ENCODE data around the gene VSNL1. TPM values are rescaled to one million over a fixed set of nuclear protein-coding genes. Genes with fewer than 3 reads are reported as not detected.

The VSNL1 gene
- total RNA-seq, 1 experiment from 2014 or later: 0.66 TPM

DNA sequence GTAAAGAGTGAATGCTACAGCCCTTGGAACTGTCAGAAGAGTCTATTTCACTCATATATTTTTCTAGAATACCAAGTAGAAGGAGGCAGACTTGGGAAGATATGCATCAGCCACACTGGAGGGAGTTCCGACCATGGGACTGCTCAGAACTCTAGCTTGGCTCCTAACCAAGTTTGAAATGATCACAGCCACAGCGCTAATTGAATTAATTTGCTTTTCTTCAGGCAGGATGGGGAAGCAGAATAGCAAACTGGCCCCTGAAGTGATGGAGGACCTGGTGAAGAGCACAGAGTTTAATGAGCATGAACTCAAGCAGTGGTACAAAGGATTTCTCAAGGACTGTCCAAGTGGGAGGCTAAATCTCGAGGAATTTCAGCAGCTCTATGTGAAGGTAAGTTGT, 51.4 kb downstream of the VSNL1 start:
- no peak for DNase-seq
- no peaks in the 10 kb centered on the region for H3K27me3 ChIP-seq
- H3K4me3 ChIP-seq: no peak overlapping the region
- H3K9me3 ChIP-seq: no peaks in the 10 kb centered on the region
- no peaks in the 10 kb centered on the region for H3K36me3 ChIP-seq

DNA sequence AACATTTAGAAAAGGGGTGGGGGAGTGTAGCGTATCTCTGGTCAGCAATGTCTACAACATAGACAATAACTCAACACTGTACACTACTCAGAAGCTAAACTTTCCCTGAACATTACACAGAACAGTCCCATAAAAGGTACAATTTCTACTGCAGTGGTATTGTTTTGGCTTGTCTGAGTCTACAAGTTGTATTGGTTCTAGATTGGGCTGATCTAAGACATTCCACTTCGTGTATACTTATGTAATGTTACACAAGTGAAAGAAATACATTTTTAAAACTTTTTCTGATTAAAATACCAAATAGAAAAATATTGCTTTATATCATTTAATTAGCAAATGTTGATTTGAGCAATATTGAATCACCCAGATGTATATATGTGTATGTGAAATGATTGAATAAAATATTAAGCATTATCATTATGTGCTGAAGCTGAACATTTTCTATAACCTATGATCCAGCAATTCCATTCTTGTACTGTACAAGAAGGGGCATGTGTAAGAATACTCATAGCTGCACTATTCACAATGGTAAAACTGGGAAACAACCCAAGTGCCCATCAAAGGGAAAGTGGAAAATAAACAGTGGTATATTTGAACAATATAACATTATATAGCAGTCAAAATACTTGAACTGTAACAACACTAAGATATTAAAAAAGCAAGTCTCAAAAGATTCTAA, 52.4 kb downstream of the VSNL1 start:
- Histone ChIP-seq H3K4me3 (no peak overlapping the region), H3K27me3 (no peaks in the 10 kb centered on the region), H3K36me3 (no peaks in the 10 kb centered on the region), H3K9me3 (no peaks in the 10 kb centered on the region)
- DNase-seq: no peak

DNA sequence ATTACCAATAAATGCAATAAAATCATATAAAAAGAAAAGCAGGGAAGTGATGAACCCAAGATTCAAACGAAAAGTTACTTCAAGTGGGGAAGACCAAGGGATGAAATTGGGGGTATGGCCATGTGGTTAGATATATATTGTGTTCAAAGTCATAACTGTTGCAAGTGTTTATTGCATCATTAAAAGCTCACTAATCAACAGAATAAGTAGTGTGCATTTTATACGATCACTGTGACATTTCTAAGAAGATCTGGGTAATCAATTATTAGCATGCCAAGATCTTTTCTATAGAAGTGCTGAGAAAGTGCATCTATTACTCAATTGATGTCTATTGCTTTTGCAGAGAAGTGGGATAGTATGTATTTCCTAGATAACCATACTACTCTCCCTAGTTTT, 52.9 kb downstream of the VSNL1 start:
- Histone ChIP-seq H3K4me3 (no peak overlapping the region), H3K27me3 (no peaks in the 10 kb centered on the region), H3K9me3 (no peaks in the 10 kb centered on the region), H3K36me3 (no peaks in the 10 kb centered on the region)
- DNase-seq: no peak

DNA sequence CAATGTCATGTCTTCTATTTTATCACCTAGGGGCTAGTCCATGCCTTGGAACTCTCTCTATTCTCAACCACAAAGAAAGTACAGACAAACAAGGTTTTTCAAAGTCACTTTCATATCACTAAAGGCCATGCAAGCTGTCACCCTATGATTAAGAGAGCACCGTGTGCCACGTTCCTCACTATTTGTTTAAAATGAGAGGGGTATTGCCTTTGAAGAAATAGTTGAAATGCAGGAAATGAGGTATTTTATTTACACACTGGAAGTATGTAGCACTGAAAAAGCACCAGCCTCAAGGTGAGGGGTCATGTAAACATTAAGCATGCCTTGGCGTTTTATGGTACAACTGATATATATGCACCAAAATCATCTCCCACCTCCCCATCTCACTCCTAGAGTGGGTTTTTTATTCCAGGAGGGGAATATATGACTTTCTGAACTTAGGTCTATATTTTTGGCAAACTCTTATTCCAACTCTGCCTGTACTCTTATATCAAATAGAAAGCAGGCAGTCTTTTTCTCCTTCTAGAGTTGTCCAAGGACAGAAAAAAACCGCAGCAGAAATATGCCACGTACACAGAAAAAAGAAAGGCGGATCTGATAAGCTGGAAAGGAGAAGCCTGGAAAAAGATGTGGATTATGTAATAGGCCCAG, 53.5 kb downstream of the VSNL1 start:
- Histone ChIP-seq H3K9me3 (no peaks in the 10 kb centered on the region), H3K36me3 (no peaks in the 10 kb centered on the region), H3K27me3 (no peaks in the 10 kb centered on the region), H3K4me3 (no peak overlapping the region)
- DNase-seq: no peak

DNA sequence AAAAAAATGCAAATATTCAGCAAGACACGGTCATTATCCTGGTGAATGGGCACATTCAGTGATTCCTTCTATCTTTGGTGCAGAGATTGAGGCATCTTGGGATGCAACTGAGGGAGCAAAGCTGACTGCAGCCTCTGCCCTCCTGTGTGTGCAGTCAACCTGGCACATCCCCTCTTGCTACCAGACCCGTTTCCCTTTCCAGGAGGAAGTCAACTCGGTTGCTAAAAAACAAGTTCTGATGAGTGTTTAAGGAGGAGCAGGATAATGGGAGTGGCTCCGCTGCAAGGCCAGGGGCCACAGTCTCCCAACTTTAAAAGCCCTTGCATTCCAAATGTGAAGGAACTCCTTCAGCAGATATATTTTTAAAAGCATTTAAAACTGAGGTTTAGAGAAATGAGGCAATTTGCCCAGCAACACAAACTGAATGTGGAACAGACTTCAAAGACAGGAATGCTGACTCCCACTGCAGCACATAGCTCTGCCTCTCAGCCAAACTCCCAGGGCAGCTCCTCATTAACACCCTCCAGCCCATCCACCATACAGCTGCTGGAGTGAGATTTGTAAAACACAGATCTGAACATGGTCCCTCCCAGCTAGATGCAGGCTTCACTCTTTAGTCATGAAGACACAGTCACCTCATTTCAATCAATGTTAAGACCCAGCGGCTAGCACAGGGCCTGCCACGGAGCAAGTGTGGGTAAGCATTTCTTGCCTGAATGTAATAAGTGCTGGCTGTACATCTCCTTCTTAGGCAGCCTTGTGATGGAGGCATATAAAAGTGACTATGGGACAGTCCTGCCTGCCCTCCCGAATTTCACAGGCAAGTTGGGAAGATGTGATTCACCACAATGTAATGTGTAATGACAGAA, 54.3 kb downstream of the VSNL1 start:
- Histone ChIP-seq H3K9me3 (no peaks in the 10 kb centered on the region), H3K36me3 (no peaks in the 10 kb centered on the region), H3K27me3 (no peaks in the 10 kb centered on the region), H3K4me3 (no peak overlapping the region)
- DNase-seq: no peak

DNA sequence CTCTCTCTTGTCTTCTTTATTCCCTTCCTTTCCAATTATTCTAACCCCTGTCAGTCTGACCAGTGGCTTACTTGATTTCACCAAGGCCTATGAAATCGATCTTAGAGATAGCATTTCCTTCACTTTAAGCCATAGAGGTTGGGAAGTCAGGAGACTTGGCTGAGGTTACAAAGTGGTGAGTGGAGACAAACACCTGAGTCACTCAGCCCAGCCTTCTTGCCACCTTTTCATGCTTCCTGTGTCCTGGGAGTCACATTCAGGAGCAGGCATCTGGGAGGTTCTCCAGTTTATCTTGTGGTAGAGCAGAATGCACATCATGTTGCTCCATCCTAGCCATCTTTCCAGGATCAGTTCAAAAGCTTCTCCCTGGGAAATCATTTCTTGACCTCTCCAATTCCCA, 59.1 kb downstream of the VSNL1 start:
- no peaks in the 10 kb centered on the region for H3K27me3 ChIP-seq
- H3K9me3 ChIP-seq: no peaks in the 10 kb centered on the region
- DNase-seq: no peak
- H3K4me3 ChIP-seq: no peak overlapping the region
- no peaks in the 10 kb centered on the region for H3K36me3 ChIP-seq

DNA sequence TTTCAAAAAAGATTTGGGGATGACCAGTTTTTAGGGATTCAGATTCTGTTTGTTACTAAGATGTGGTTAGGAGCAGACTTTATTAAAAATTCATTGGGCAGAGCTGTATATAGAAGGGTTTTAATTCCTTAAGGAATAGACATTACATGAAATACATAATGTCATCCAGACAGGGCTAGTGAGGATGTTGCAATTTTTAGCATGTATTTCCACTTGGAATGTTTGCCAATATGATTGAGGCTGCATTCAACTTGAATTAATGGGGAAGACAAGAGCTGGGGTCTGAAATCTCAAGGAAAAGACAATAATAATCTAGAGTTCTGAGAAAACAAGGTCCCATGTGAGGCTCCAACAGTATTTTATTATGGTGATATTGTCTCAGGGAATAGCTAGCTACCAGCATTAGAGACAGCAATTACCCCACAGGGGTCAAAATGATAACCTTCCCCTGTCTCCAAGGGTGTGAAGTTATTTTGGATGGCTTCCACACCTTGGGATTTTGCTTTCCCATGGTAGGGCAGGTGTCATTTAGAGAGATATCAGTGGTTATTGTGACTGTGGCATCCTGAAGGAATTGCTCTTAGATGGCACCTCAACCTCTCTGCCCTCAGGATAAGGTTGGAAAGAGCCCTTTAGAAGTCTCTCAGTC, 60.2 kb downstream of the VSNL1 start:
- Histone ChIP-seq H3K36me3 (no peaks in the 10 kb centered on the region), H3K9me3 (no peaks in the 10 kb centered on the region), H3K27me3 (no peaks in the 10 kb centered on the region), H3K4me3 (no peak overlapping the region)
- no peak for DNase-seq

DNA sequence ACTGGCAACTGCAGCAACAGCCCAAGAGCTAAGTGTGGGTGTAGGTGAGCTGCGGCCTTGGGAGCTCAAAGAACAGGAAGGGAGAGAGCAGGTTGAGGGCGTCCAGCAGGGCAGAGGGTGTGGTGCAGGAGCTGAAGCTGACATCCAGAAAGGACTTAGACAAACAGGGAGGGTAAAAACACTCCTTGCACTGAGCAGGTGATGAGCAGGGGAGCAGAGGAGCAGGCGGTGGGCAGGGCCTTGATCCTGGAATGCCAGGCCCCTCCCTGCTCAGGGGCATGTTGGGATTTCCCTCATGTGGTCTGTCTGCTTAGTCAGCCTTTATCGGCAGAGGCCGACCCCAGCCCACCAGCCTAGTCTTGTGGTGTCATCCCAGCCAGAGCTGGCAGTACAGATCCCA, 63.6 kb downstream of the VSNL1 start:
- no peaks in the 10 kb centered on the region for H3K9me3 ChIP-seq
- no peaks in the 10 kb centered on the region for H3K36me3 ChIP-seq

DNA sequence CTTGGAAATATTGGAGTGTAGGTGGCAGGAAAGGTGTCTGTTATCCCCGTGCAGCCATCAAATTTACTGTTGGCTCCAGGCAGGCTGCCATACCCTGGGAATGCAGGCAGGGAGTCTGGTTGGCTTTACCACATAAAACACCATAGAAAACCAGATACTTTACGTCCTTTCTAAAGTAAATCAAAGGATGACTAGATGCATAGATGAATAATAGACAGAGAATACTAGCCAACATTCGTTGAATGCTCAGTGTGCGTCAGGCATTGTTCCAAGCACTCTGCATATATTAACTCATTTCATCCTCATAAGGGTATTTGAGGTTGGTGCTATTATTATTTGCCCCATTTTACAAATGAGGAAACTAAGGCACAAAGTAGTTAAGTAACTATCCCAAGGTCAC, 65.2 kb downstream of the VSNL1 start:
- Histone ChIP-seq H3K36me3 (no peaks in the 10 kb centered on the region), H3K9me3 (no peaks in the 10 kb centered on the region), H3K4me3 (no peak overlapping the region), H3K27me3 (no peaks in the 10 kb centered on the region)
- DNase-seq: peak; percentile 66

More for the DNA sequence above, 63.6 kb downstream of the VSNL1 start:
- Histone ChIP-seq H3K4me3 (no peak overlapping the region), H3K27me3 (no peaks in the 10 kb centered on the region)
- DNase-seq: no peak

DNA sequence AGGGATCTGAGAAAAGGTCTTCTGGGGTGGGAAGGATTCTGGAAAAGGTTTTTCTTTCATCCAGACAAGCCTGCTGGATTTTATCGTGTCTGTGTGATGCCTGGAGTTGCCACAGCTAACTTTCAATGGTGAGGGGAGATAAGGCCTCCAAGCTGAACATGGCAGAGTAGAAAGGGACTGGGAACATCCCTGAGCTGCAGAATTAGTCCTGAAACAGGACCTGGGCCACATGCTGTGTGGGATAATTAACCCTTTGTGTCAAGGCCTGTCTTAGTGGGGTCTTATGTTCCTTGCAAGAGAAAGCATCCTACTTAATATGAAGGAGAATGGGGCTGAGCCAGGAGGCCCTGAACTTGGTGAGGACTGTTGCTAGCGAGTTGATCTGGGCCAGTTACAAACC, 66.4 kb downstream of the VSNL1 start:
- H3K4me3 ChIP-seq: no peak overlapping the region
- H3K9me3 ChIP-seq: no peaks in the 10 kb centered on the region
- no peaks in the 10 kb centered on the region for H3K36me3 ChIP-seq
- DNase-seq: no peak
- no peaks in the 10 kb centered on the region for H3K27me3 ChIP-seq

DNA sequence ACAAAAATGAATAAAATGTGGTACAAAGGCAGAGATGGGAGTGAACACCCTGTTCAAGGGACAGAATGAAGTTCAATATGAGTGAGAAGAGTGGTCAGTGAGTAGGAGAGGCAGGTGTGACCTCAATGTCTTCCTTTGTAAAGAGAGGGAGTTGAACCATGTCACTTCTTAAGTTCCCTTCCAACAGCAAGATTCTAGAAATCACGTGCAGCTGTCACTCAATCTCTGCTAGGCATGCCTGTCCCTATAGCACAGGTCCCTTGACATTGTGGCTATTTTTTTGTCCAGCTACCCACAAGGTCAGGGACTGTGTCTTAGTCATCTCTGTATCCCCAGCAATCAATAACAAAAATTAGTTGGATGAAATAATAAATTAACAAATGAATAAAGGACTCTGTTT, 66.9 kb downstream of the VSNL1 start:
- DNase-seq: no peak
- H3K36me3 ChIP-seq: no peaks in the 10 kb centered on the region

DNA sequence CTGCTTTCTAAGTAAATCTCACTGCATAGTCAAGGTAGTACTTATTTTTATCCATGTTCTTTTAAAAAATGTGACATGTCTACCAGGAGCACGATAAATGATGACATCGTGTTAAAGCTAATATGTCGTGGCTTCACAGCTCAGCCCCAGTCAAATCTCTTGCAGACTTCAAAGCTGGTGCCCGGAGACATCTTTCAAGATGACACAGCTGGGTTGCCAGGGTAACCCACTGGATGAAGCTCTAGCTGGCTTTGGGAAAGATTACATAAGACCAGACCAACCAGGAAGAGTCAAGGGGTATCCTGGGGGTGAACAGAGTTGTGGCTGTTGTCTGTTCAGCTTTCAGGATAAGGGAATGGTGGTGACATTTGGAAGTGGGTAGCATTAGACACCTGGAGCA, 67.8 kb downstream of the VSNL1 start:
- H3K4me3 ChIP-seq: no peak overlapping the region
- no peaks in the 10 kb centered on the region for H3K9me3 ChIP-seq
- no peaks in the 10 kb centered on the region for H3K27me3 ChIP-seq
- DNase-seq: no peak
- H3K36me3 ChIP-seq: no peaks in the 10 kb centered on the region

More for the DNA sequence above, 66.9 kb downstream of the VSNL1 start:
- no peaks in the 10 kb centered on the region for H3K9me3 ChIP-seq
- no peaks in the 10 kb centered on the region for H3K27me3 ChIP-seq
- H3K4me3 ChIP-seq: no peak overlapping the region

DNA sequence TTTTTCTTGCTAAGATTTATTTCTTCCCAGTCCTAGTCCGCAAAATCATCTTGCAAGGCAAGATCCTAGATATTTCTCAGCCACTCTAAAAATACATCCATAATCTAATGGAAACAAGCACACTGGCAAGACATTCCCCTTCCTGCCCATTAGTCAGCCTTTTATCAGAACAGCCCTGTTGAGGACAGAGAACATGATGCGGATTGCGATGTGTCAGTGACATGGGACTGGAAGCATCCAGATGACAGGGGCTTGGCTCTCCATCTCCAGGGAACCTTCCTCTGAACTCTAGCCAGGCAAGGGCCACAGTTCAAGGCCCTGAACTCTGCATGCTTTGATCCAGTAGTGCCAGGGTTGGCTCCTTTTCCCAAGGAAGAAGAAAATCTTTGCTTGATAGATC, 70.0 kb downstream of the VSNL1 start:
- H3K4me3 ChIP-seq: no peak overlapping the region
- no peak for DNase-seq
- no peaks in the 10 kb centered on the region for H3K27me3 ChIP-seq
- no peaks in the 10 kb centered on the region for H3K9me3 ChIP-seq
- no peaks in the 10 kb centered on the region for H3K36me3 ChIP-seq

DNA sequence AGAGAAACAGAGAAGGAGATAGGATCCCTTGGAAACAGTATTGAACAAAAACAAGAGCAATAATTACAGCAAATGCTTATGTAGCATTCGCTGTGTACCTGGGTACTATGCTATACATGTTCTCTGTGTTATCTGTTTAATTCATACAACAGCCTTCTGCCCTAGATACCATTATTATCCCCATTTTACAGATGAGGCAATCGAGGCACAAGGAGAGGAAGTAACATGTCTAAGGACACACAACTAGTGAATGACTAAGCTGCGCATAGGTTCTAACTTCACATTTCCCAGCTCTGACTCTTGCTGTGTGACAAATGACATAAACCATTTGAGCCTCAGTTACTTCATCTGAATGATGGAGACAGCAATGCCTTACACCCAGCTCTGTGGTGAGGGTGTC, 70.5 kb downstream of the VSNL1 start:
- no peaks in the 10 kb centered on the region for H3K27me3 ChIP-seq
- no peak overlapping the region for H3K4me3 ChIP-seq
- H3K36me3 ChIP-seq: no peaks in the 10 kb centered on the region
- no peak for DNase-seq
- no peaks in the 10 kb centered on the region for H3K9me3 ChIP-seq

DNA sequence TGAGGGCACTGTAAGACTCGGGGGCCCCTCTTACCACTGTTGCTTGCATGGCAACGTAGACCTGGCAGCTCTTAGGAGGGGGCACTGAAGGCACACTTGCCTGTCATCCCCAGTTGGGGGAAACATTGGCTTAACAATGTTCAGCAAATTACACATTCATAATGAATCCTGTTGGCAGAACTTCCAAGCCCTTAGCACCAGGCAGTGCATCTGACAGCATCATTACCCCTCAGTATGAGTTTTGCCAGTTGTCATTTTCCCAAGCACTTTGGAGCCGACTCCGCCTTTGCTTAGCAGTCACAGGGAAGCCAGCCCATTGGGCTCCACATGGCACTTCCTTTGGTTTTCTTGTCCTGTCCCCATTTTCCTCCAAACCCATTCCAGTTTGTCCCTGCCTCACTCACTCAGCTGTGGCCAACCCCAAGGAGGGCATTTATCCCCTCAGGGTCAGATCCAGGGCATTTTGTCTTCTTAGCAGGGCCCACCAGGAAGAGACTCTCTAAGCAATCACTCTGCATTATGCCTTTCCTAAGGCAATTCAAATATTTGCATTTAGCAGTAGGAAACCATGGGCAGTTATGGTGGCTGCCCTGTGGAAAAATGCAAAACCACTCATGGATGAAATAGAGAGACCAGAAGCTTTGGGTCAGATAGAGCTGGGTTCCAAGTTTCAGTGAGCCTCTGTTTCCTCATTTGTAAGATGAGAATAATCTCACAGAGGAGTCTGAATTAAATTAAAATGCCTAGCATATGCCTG, 73.9 kb downstream of the VSNL1 start:
- H3K27me3 ChIP-seq: no peaks in the 10 kb centered on the region
- H3K36me3 ChIP-seq: no peaks in the 10 kb centered on the region
- no peak for DNase-seq
- H3K9me3 ChIP-seq: no peaks in the 10 kb centered on the region
- H3K4me3 ChIP-seq: no peak overlapping the region

DNA sequence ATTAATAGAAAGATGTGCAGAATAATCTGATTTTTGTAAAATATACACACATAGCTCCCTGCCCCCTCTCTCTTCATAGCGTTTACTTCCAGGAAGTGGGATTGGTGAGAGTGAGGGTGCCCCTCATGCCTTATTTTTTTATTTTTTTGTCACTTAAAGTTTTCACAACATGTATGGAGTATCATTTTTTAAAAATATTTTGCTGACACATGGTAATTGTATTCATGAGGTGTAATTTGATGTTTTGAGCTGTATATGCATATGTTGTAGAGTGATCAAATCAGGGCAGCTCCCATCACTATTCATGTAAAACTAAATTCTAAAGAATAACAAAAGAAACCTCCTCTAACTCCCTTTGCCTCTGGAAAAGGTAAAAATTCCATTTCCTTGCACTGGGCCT, 74.7 kb downstream of the VSNL1 start:
- Histone ChIP-seq H3K36me3 (no peaks in the 10 kb centered on the region), H3K9me3 (no peaks in the 10 kb centered on the region), H3K27me3 (no peaks in the 10 kb centered on the region), H3K4me3 (no peak overlapping the region)
- DNase-seq: no peak
